ENCODE results near the gene ELOVL6.
A peak's percentile ranks its signal among the peaks of the same experiment; 100 is the strongest.

Gene ELOVL6

GRCh38 chr4:110034026-110034393, 164.4 kb downstream of the ELOVL6 start:
- no peaks in the 10 kb centered on the region for H3K36me3 Mint-ChIP-seq (ENCODE audit: low read depth)

GRCh38 chr4:110033355-110034025, 164.9 kb downstream of the ELOVL6 start:
- TF ChIP-seq CTCF (IDR thresholded peaks at IDR 0.05; ENCODE audit: unreplicated experiment in 3 of 3): no peak
- peaks cover 2% of the 10 kb centered on the region for H3K9me3 Mint-ChIP-seq
- peak overlapping the region; percentile 69 to 94 (median 88) for H3K27ac Mint-ChIP-seq
- no peaks in the 10 kb centered on the region for H3K36me3 Mint-ChIP-seq (ENCODE audit: low read depth)
- H3K4me1 Mint-ChIP-seq: peaks cover 34% of the 10 kb centered on the region
- H3K4me3 Mint-ChIP-seq: peak overlapping the region in 1 of 3 experiments; percentile 37
- H3K27me3 Mint-ChIP-seq (ENCODE audit: low read depth): peaks cover 4% of the 10 kb centered on the region

More at GRCh38 chr4:110034026-110034393, 164.4 kb downstream of the ELOVL6 start:
- Mint-ChIP-seq H3K27ac (peak overlapping the region; percentile 69 to 94 (median 88)), H3K9me3 (peaks cover 2% of the 10 kb centered on the region), H3K4me1 (peaks cover 34% of the 10 kb centered on the region), H3K27me3 (ENCODE audit: low read depth) (peaks cover 4% of the 10 kb centered on the region), H3K4me3 (peak overlapping the region in 1 of 3 experiments; percentile 37)
- no peak for TF ChIP-seq CTCF (IDR thresholded peaks at IDR 0.05; ENCODE audit: unreplicated experiment in 3 of 3)

GRCh38 chr4:110032603-110033002, 165.8 kb downstream of the ELOVL6 start:
- H3K36me3 Mint-ChIP-seq (ENCODE audit: low read depth): no peaks in the 10 kb centered on the region
- H3K4me1 Mint-ChIP-seq: peaks cover 34% of the 10 kb centered on the region
- peaks cover 2% of the 10 kb centered on the region for H3K9me3 Mint-ChIP-seq

GRCh38 chr4:110025718-110026117, 172.7 kb downstream of the ELOVL6 start:
- Mint-ChIP-seq H3K36me3 (ENCODE audit: low read depth) (no peaks in the 10 kb centered on the region), H3K4me3 (no peak overlapping the region), H3K27ac (peak overlapping the region; percentile 19 to 77 (median 47))

More at GRCh38 chr4:110032603-110033002, 165.8 kb downstream of the ELOVL6 start:
- Mint-ChIP-seq H3K27me3 (ENCODE audit: low read depth) (peaks cover 4% of the 10 kb centered on the region), H3K4me3 (no peak overlapping the region), H3K27ac (peak overlapping the region in 2 of 3 experiments; percentile 25 to 38)
- no peak for TF ChIP-seq CTCF (IDR thresholded peaks at IDR 0.05; ENCODE audit: unreplicated experiment in 3 of 3)

GRCh38 chr4:110025056-110025455, 173.4 kb downstream of the ELOVL6 start:
- no peak for TF ChIP-seq CTCF (IDR thresholded peaks at IDR 0.05; ENCODE audit: unreplicated experiment in 3 of 3)
- H3K27me3 Mint-ChIP-seq (ENCODE audit: low read depth): peaks cover 10% of the 10 kb centered on the region
- H3K27ac Mint-ChIP-seq: peak overlapping the region; percentile 19 to 77 (median 47)
- peaks cover 47% of the 10 kb centered on the region for H3K4me1 Mint-ChIP-seq
- H3K36me3 Mint-ChIP-seq (ENCODE audit: low read depth): no peaks in the 10 kb centered on the region
- H3K9me3 Mint-ChIP-seq: peaks cover 5% of the 10 kb centered on the region
- H3K4me3 Mint-ChIP-seq: no peak overlapping the region

More at GRCh38 chr4:110025718-110026117, 172.7 kb downstream of the ELOVL6 start:
- TF ChIP-seq CTCF (IDR thresholded peaks at IDR 0.05; ENCODE audit: unreplicated experiment in 3 of 3): no peak
- Mint-ChIP-seq H3K9me3 (peaks cover 5% of the 10 kb centered on the region), H3K4me1 (peaks cover 42% of the 10 kb centered on the region), H3K27me3 (ENCODE audit: low read depth) (peaks cover 11% of the 10 kb centered on the region)

GRCh38 chr4:110022457-110022856, 176.0 kb downstream of the ELOVL6 start:
- no peak overlapping the region for H3K27ac Mint-ChIP-seq
- peaks cover 43% of the 10 kb centered on the region for H3K4me1 Mint-ChIP-seq
- H3K9me3 Mint-ChIP-seq: peaks cover 5% of the 10 kb centered on the region
- H3K27me3 Mint-ChIP-seq (ENCODE audit: low read depth): peaks cover 8% of the 10 kb centered on the region
- H3K36me3 Mint-ChIP-seq (ENCODE audit: low read depth): no peaks in the 10 kb centered on the region
- H3K4me3 Mint-ChIP-seq: no peak overlapping the region
- TF ChIP-seq CTCF (IDR thresholded peaks at IDR 0.05; ENCODE audit: unreplicated experiment in 3 of 3): no peak
